Esophagus squamous epithelium (tissue), 4 donors: ENCODE data around the gene LILRA1.

Experiments used
- CTCF ChIP-seq, 6 experiments: fragments of 450-650 bp in 4 of 6; fragments of 200-600 bp in 2 of 6; sonication (generic) in 2 of 6; IDR thresholded peaks; one replicate each; pipeline ENCODE4 v1.5.1; 2016 to 2019; ENCODE audit warnings: antibody characterized with exemption in 6 of 6, mild to moderate bottlenecking in 4 of 6, moderate library complexity in 4 of 6
- POLR2A ChIP-seq, 4 donors: fragments of 450-650 bp; IDR thresholded peaks; one replicate each; pipeline ENCODE4 v1.6.1; 2017; ENCODE audit warnings: antibody characterized with exemption in 4 of 4, mild to moderate bottlenecking in 4 of 4, moderate library complexity in 3 of 4

- TF ChIP-seq CTCF (IDR thresholded peaks at IDR 0.05) (no peak), POLR2A (IDR thresholded peaks at IDR 0.05) (no peak)
Measured at GRCh38 chr19:54648129-54648528, 54.7 kb downstream of the LILRA1 start.
